SK-N-SH treated with all-trans-retinoic acid at 6 μM for 48 hours (cell line): ENCODE data around the gene PTPRN2.

ENCODE experiments used
- ATAC-seq: fragments of 200-7000 bp; cut with Tn5 transposase; 3 replicates; pipeline ENCODE4 v1.9.1; 2020; ENCODE audit warnings: mild to moderate bottlenecking, moderate library complexity
- ARNTL ChIP-seq: fragments of 450-650 bp; formaldehyde crosslinking; IDR thresholded peaks from 2 replicates; pipeline ENCODE4 v1.5.0; 2020; ENCODE audit warnings: low read depth, mild to moderate bottlenecking, moderate library complexity, borderline replicate concordance
- CREB5 ChIP-seq: fragments of 250-450 bp; sonication (Bioruptor Pico); IDR thresholded peaks from 2 replicates; pipeline ENCODE4 v1.5.1; 2020; ENCODE audit warnings: low read depth, mild to moderate bottlenecking, moderate library complexity
- CSDC2 ChIP-seq: fragments of 250-450 bp; sonication (Bioruptor Pico); IDR thresholded peaks from 2 replicates; pipeline ENCODE4 v1.5.0; 2020; ENCODE audit warnings: mild to moderate bottlenecking, moderate library complexity
- ESRRG ChIP-seq: fragments of 250-450 bp; sonication (Bioruptor Pico); IDR thresholded peaks from 2 replicates; pipeline ENCODE4 v1.6.1; 2021; ENCODE audit warnings: mild to moderate bottlenecking
- GLIS3 ChIP-seq: fragments of 250-450 bp; sonication (Bioruptor Pico); IDR thresholded peaks from 2 replicates; pipeline ENCODE4 v1.5.0; 2020; ENCODE audit warnings: mild to moderate bottlenecking, moderate library complexity
- ISL1 ChIP-seq: fragments of 250-450 bp; sonication (Bioruptor Pico); IDR thresholded peaks from 2 replicates; pipeline ENCODE4 v2.1.2; 2022; ENCODE audit warnings: mild to moderate bottlenecking, moderate library complexity
- OSR1 ChIP-seq: fragments of 250-450 bp; sonication (Bioruptor Pico); IDR thresholded peaks from 2 replicates; pipeline ENCODE4 v1.8.0; 2022; ENCODE audit warnings: moderate library complexity, mild to moderate bottlenecking, inconsistent platforms
- PATZ1 ChIP-seq: fragments of 250-450 bp; sonication (Bioruptor Pico); IDR thresholded peaks from 2 replicates; pipeline ENCODE4 v1.8.0; 2020; ENCODE audit warnings: mild to moderate bottlenecking, moderate library complexity, borderline replicate concordance
- PPARA ChIP-seq: fragments of 250-450 bp; sonication (Bioruptor Pico); IDR thresholded peaks from 2 replicates; pipeline ENCODE4 v1.5.0; 2020; ENCODE audit warnings: mild to moderate bottlenecking, borderline replicate concordance
- RARB ChIP-seq: fragments of 250-450 bp; sonication (Bioruptor Pico); IDR thresholded peaks from 2 replicates; pipeline ENCODE4 v1.8.0; 2021; ENCODE audit warnings: mild to moderate bottlenecking, moderate library complexity
- SNAI2 ChIP-seq: fragments of 250-450 bp; sonication (Bioruptor Pico); IDR thresholded peaks from 2 replicates; pipeline ENCODE4 v1.5.0; 2020; ENCODE audit warnings: mild to moderate bottlenecking, moderate library complexity
- TCF4 ChIP-seq: fragments of 250-450 bp; sonication (Bioruptor Pico); IDR thresholded peaks from 2 replicates; pipeline ENCODE4 v1.8.0; 2021; ENCODE audit warnings: mild to moderate bottlenecking, moderate library complexity, borderline replicate concordance
- TOX ChIP-seq: fragments of 250-450 bp; sonication (Bioruptor Pico); IDR thresholded peaks from 2 replicates; pipeline ENCODE4 v1.8.0; 2021; ENCODE audit warnings: mild to moderate bottlenecking, moderate library complexity, borderline replicate concordance
- TSHZ2 ChIP-seq: fragments of 250-450 bp; sonication (Bioruptor Pico); IDR thresholded peaks from 2 replicates; pipeline ENCODE4 v1.5.0; 2020; ENCODE audit warnings: mild to moderate bottlenecking, moderate library complexity
- ZFP3 ChIP-seq: fragments of 250-450 bp; sonication (Bioruptor Pico); IDR thresholded peaks from 2 replicates; pipeline ENCODE4 v1.5.0; 2020; ENCODE audit warnings: mild to moderate bottlenecking, moderate library complexity
- ZFP30 ChIP-seq: fragments of 450-650 bp; formaldehyde crosslinking; IDR thresholded peaks from 2 replicates; pipeline ENCODE4 v1.5.0; 2022; ENCODE audit warnings: mild to moderate bottlenecking, moderate library complexity
- ZNF565 ChIP-seq: fragments of 450-650 bp; formaldehyde crosslinking; conservative IDR thresholded peaks from 2 replicates; pipeline ENCODE4 v1.5.0; 2020; ENCODE audit warnings: low read depth, mild to moderate bottlenecking, moderate library complexity
- ZNF70 ChIP-seq: fragments of 450-650 bp; formaldehyde crosslinking; IDR thresholded peaks from 2 replicates; pipeline ENCODE4 v1.5.0; 2020; ENCODE audit warnings: mild to moderate bottlenecking, moderate library complexity
- ZNF8 ChIP-seq: fragments of 450-650 bp; formaldehyde crosslinking; IDR thresholded peaks from 2 replicates; pipeline ENCODE4 v1.5.0; 2020; ENCODE audit warnings: mild to moderate bottlenecking, moderate library complexity
- TF ChIP-seq, protein P1 (sequence below): fragments of 250-450 bp; sonication (Bioruptor Pico); IDR thresholded peaks from 2 replicates; pipeline ENCODE4 v1.5.1; 2021; ENCODE audit warnings: mild to moderate bottlenecking, moderate library complexity

PTPRN2 gene

DNA sequence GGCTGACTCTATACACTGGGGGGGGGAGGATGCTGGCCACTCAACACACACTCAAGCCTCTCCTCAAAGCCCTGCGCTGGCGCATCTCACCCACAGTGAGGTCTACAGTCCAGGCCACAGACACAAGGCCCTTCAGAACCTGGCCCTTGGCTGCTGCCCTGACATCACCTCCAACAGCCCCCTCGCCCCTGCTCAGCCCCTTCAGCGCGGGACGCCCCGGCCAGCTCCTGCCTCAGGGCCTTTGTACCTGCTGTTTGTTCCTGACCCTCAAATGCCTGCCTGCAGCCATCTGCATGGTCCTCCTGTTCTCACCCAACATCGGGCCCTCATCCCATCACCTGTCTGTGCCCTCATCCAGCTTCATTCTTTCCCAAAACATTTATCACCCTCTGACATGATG lies 678.3 kb downstream of the PTPRN2 start:
- no peak for TF ChIP-seq PPARA (CRISPR knock-in tag)
- ATAC-seq, result no peak

- ATAC-seq, result no peak
- TF ChIP-seq, protein P1, sequence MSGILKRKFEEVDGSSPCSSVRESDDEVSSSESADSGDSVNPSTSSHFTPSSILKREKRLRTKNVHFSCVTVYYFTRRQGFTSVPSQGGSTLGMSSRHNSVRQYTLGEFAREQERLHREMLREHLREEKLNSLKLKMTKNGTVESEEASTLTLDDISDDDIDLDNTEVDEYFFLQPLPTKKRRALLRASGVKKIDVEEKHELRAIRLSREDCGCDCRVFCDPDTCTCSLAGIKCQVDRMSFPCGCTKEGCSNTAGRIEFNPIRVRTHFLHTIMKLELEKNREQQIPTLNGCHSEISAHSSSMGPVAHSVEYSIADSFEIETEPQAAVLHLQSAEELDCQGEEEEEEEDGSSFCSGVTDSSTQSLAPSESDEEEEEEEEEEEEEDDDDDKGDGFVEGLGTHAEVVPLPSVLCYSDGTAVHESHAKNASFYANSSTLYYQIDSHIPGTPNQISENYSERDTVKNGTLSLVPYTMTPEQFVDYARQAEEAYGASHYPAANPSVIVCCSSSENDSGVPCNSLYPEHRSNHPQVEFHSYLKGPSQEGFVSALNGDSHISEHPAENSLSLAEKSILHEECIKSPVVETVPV (CRISPR knock-in tag), result no peak
- TF ChIP-seq ZNF70 (no peak), GLIS3 (no peak), CREB5 (no peak), RARB (no peak), TSHZ2 (no peak), ISL1 (no peak), TOX (no peak), ZNF565 (CRISPR knock-in tag) (no peak), SNAI2 (no peak), PPARA (CRISPR knock-in tag) (no peak), OSR1 (CRISPR knock-in tag) (no peak), PATZ1 (CRISPR knock-in tag) (no peak), ZNF8 (CRISPR knock-in tag) (no peak)
Measured at GRCh38 chr7:157908006-157908782, 679.4 kb downstream of the PTPRN2 start.

DNA sequence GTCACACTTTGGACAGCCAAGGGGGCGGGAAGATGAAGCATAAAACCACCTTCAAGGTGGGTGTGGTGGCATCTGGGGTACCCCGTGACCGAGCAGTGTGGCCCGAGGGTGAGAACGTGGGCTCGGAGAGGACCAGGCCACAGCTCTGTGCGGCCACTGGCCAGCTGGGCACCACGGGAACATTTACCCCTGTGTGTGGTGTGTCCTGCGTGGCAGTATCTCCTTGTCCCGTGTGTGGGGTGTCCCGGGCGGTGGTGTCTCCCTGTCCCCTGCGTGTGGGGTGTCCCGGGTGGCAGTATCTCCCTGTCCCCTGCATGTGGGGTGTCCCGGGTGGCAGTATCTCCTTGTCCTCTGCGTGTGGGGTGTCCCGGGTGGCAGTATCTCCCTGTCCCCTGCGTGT lies 680.5 kb downstream of the PTPRN2 start:
- no peak for ATAC-seq
- TF ChIP-seq CREB5 (no peak), PPARA (CRISPR knock-in tag) (no peak), CSDC2 (CRISPR knock-in tag) (no peak), ISL1 (no peak), ZFP3 (CRISPR knock-in tag) (no peak), ZNF8 (CRISPR knock-in tag) (no peak), ARNTL (CRISPR knock-in tag) (no peak), ZFP30 (CRISPR knock-in tag) (no peak)

DNA sequence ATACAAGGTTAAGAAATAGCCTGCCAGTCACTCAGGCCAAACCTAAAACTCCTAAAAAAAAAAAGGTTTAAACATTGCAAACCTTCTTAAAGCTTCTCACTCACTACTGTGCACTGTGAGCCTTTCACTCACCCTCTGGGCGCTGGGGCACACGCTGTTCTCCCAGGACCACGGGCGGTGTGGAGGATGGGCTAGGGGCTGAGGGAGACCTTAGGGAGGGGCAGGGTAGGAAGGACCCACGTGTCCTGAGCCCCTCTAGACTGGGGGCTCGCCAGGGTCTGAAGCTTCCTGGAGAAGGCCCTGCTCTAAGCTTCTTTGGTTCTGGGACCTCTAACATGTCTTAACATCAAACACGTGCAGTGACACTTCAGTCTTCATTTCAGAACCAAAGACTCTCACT lies 681.0 kb downstream of the PTPRN2 start:
- no peak for ATAC-seq
- TF ChIP-seq ESRRG (CRISPR knock-in tag) (no peak), CSDC2 (CRISPR knock-in tag) (no peak), PATZ1 (CRISPR knock-in tag) (no peak), SNAI2 (no peak), TCF4 (CRISPR knock-in tag) (no peak)
- TF ChIP-seq, protein P1 (CRISPR knock-in tag), result no peak
